NCI-H1694 treated with DMSO at 0.1 percent for 48 hours (cell line): ENCODE data around the gene AKAP12.
"Not testable (repeated sequence)": the region's sequence is repeated elsewhere in the genome, so short reads cannot be mapped to it uniquely, and the experiment has no call there.

Experiments
- DNase-seq: peaks from one replicate; lab custom pipeline; 2025; lab: John Stamatoyannopoulos, UW

AKAP12 gene

GRCh38 chr6:151341476-151342195 lies 101.9 kb downstream of the AKAP12 start:
- no peak for DNase-seq

- DNase-seq, result not testable (repeated sequence)
These were observed 103.0 kb downstream of the AKAP12 start for GRCh38 chr6:151342750-151343149.

- peak; percentile 99 for DNase-seq
These were observed 110.0 kb downstream of the AKAP12 start for GRCh38 chr6:151349651-151350270.

DNA sequence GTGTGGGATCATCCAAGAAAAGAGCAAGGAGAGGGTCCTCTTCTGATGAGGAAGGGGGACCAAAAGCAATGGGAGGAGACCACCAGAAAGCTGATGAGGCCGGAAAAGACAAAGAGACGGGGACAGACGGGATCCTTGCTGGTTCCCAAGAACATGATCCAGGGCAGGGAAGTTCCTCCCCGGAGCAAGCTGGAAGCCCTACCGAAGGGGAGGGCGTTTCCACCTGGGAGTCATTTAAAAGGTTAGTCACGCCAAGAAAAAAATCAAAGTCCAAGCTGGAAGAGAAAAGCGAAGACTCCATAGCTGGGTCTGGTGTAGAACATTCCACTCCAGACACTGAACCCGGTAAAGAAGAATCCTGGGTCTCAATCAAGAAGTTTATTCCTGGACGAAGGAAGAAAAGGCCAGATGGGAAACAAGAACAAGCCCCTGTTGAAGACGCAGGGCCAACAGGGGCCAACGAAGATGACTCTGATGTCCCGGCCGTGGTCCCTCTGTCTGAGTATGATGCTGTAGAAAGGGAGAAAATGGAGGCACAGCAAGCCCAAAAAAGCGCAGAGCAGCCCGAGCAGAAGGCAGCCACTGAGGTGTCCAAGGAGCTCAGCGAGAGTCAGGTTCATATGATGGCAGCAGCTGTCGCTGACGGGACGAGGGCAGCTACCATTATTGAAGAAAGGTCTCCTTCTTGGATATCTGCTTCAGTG lies 110.8 kb downstream of the AKAP12 start:
- no peak for DNase-seq

DNA sequence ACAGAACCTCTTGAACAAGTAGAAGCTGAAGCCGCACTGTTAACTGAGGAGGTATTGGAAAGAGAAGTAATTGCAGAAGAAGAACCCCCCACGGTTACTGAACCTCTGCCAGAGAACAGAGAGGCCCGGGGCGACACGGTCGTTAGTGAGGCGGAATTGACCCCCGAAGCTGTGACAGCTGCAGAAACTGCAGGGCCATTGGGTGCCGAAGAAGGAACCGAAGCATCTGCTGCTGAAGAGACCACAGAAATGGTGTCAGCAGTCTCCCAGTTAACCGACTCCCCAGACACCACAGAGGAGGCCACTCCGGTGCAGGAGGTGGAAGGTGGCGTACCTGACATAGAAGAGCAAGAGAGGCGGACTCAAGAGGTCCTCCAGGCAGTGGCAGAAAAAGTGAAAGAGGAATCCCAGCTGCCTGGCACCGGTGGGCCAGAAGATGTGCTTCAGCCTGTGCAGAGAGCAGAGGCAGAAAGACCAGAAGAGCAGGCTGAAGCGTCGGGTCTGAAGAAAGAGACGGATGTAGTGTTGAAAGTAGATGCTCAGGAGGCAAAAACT lies 111.5 kb downstream of the AKAP12 start:
- DNase-seq, result no peak

- DNase-seq, result no peak
These were observed 112.0 kb downstream of the AKAP12 start for GRCh38 chr6:151351731-151352130.

GRCh38 chr6:151352410-151353396 lies 112.9 kb downstream of the AKAP12 start:
- DNase-seq, result no peak

DNA sequence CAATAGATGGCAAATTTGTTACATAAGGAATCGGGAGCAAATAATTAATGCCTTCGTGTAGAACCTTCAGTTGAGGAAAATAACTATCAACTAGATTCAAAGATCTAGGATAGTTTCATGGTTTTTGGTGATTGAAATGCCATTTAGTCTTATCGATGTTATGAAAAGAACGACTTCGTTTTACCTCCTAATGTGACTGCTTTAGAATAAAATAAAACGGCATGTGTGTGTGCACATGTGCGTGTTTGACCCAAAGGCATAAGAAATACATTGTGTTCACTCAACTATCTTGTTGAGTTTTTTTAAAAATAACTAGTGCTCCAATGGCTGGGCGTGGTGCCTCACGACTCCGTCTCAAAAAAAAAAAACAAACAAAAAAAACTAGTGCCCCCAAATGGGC lies 114.0 kb downstream of the AKAP12 start:
- DNase-seq, result no peak

GRCh38 chr6:151356983-151357382 lies 117.2 kb downstream of the AKAP12 start:
- not testable (repeated sequence) for DNase-seq

- no peak for DNase-seq
These were observed 118.1 kb downstream of the AKAP12 start for GRCh38 chr6:151357758-151358436.

GRCh38 chr6:151358475-151358874 lies 118.7 kb downstream of the AKAP12 start:
- no peak for DNase-seq

DNA sequence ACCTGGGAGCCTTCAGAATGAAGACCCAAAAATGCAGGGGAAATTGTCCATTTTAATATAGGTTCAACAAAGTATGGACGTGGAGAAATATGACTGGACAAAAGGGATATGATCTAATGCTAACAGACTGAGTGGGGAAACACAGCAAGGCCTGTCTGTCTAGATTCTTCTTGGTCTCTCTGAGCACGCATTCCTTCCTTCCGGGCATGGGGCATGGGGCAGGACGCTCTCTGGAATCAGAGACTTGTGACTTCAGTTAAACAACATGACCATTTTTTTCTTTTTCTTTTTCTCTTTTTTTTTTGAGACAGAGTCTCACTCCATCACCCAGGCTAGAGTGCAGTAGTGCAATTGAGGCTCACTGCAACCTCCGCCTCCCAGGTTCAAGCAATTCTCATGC lies 119.7 kb downstream of the AKAP12 start:
- DNase-seq, result no peak

- DNase-seq, result no peak
These were observed 125.5 kb downstream of the AKAP12 start for GRCh38 chr6:151365233-151365632.

- DNase-seq, result no peak
These were observed 130.8 kb downstream of the AKAP12 start for GRCh38 chr6:151370509-151371078.

DNA sequence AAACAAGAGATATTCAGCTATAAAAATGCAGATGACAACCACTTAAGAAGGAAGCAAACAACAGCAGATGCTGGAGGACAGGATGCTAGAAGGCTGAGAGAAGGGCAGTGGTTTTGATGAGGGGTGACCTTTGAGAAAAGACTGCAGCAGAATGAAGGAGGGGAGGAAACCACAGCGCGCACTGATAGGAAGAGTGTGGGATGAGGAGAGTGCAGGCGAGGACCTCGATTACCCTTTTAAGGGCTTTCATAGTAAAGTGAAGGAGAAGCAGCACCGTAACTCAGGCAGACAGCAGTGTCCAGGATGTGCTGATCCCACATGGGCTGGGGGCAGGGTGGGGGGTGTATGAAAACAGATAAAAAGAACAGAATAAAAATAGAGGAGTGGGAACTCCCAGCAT lies 132.4 kb downstream of the AKAP12 start:
- no peak for DNase-seq

- no peak for DNase-seq
These were observed 134.4 kb downstream of the AKAP12 start for GRCh38 chr6:151374036-151374683.

- no peak for DNase-seq
These were observed 136.1 kb downstream of the AKAP12 start for GRCh38 chr6:151375833-151376232.

DNA sequence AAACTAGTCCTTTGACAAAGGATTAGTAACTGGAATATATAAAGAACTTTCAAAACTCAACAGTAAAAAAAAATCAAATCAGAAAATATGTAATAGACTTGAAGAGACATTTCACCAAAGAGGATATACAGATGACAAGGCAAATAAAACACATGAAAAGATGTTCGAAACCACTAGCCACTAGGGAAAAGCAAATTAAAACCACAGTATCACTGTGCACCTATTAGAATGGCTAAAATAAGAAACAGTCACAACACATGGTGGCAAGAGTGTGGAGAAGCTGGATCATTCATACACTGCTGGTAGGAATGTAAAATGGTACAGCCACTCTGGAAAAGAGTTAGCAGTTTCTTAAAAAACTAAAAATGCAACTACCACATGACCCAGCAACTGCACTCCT lies 136.7 kb downstream of the AKAP12 start:
- no peak for DNase-seq

DNA sequence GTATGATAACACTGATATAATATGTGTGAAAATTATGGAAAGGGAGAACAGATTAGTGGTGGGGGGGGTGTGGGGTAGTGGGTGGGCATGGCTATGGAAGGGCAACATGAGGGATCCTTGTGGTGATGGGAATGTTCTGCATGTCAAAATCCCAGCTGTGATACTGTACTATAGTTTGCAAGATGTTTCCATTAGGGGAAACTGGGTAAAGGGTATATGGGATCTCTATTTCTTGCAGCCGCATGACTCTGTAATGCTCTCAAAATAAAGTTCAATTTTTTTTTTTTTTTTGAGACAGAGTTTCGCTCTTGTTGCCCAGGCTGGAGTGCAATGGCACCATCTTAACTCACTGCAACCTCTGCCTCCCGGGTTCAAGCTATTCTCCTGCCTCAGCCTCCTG lies 137.3 kb downstream of the AKAP12 start:
- no peak for DNase-seq
